Measurements from ENCODE around the gene CACNA1C. TPM values are rescaled to one million over a fixed set of nuclear protein-coding genes. Genes with fewer than 3 reads are reported as not detected.

The CACNA1C gene
- total RNA-seq, 1 donor from 2014 or later = 1.6 TPM

DNA sequence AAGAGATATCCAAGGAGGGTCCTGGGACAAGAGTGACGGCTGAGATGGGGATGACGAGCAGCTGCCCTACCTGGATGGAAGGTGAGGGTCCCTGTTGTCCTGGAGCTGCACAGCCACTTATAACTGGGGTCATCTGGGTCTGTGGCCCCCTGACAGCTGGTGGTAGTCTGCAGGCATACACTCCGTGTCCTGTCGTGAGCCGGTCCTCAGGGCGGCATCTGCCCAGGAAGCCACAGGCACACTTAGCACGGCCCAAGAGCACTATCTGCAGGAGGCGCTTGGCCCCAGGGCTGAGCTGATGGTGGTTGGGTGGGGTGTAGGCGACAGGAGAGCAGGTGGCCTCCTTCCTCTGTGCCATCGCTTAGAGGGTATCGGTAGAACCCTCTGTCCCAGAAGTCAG, 248.1 kb downstream of the CACNA1C start:
- Mint-ChIP-seq H3K4me3 (no peak overlapping the region), H3K27me3 (ENCODE audit: low read depth) (no peaks in the 10 kb centered on the region), H3K9me3 (no peaks in the 10 kb centered on the region), H3K36me3 (ENCODE audit: low read depth) (no peaks in the 10 kb centered on the region), H3K4me1 (peaks cover 19% of the 10 kb centered on the region), H3K27ac (ENCODE audit: unreplicated experiment) (no peak overlapping the region)
- no peak for DNase-seq (ENCODE audit: low read depth, low spot score)
- TF ChIP-seq, protein P1, sequence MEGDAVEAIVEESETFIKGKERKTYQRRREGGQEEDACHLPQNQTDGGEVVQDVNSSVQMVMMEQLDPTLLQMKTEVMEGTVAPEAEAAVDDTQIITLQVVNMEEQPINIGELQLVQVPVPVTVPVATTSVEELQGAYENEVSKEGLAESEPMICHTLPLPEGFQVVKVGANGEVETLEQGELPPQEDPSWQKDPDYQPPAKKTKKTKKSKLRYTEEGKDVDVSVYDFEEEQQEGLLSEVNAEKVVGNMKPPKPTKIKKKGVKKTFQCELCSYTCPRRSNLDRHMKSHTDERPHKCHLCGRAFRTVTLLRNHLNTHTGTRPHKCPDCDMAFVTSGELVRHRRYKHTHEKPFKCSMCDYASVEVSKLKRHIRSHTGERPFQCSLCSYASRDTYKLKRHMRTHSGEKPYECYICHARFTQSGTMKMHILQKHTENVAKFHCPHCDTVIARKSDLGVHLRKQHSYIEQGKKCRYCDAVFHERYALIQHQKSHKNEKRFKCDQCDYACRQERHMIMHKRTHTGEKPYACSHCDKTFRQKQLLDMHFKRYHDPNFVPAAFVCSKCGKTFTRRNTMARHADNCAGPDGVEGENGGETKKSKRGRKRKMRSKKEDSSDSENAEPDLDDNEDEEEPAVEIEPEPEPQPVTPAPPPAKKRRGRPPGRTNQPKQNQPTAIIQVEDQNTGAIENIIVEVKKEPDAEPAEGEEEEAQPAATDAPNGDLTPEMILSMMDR (conservative IDR thresholded peaks at IDR 0.05) = no peak

DNA sequence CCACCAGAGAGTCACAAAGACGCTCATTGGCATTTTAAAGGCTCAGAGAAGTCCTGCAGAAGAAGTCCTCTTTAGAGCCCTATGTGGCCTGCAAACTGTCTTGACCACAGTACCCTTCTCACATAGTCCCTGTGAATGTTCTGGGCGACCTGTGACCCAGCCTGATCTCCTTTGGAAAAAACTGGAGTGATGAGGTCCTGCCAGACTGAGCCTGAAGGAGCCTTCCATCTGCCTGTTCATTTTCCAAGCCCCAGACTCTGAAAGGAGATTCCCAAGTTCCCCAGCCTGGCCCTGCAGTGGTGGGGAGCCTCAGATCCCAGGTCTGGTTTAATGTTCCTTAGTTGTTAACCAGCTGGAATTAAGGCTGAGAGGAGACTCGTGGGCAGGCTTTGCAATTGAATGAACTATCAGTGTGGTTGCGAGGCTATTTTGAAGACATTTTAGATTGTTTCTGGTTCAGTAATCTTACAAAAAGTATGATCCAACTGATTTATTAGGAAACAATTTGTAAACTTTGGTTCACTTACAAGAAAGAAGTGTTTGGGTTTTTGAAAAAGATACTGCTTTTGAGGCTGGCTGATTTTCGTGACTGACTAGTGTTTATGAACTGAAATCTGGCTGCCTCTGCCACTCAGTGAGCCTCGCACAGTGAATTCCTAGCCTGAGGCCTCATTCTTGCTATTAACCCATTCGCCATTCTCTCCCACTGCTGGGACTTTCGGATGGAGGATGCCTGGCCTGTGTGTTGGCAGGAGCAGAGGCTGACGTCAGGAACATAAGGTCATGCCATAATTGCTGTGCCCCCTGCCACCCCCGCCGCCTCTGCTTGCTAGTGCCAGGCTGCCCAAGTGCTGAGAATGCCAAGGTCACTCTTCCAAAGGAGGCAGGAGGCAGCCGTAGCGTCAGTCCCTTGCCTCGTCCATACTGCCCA, 249.0 kb downstream of the CACNA1C start:
- Mint-ChIP-seq H3K4me1 (peaks cover 23% of the 10 kb centered on the region), H3K27ac (ENCODE audit: unreplicated experiment) (no peak overlapping the region), H3K4me3 (no peak overlapping the region), H3K36me3 (ENCODE audit: low read depth) (no peaks in the 10 kb centered on the region), H3K9me3 (no peaks in the 10 kb centered on the region), H3K27me3 (ENCODE audit: low read depth) (no peaks in the 10 kb centered on the region)
- TF ChIP-seq, protein P1 (conservative IDR thresholded peaks at IDR 0.05) = no peak
- DNase-seq (ENCODE audit: low read depth, low spot score) = no peak

DNA sequence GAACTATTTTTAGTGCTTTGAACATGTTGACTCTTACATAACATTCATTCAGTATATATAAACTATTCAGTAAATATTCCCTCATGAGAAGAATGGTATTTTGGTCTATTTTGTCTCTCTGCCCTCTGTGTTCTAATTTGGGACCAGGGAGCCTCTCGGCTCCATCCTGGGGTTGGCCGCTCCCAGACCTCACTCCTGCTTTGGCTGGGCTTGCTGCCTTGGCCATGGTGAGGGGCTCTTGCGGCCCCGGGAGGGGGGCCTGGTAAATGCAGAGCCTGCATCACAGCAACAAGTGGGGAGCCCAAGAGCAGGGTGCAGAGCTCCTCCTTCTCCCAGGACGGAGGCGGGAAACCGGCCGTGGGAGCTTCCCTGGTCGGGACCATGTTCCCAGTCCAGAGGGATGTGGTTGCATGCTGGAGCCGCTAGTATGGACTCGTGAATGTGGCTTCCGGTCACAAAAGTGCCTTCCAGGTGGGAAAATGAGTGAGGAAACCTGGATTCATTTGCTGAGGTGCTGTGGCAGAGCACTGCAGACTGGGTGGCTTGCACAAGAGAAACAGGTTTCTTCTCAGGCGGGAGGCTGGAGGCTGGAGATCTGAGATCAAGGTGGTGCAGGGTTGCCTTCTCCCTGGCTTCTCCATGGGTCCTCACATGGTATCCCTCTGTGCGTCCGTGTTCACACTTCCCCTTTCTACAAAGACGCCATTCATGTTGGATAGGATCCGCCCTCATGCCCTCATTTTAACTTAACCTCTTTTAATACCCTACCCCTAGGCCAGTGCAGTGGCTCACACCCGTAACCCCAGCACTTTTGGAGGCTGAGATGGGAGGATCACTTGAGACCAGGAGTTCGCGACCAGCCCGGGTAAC, 250.2 kb downstream of the CACNA1C start:
- Mint-ChIP-seq H3K27ac (ENCODE audit: unreplicated experiment) (no peak overlapping the region), H3K27me3 (ENCODE audit: low read depth) (no peaks in the 10 kb centered on the region), H3K4me1 (peaks cover 18% of the 10 kb centered on the region), H3K4me3 (no peak overlapping the region), H3K9me3 (no peaks in the 10 kb centered on the region), H3K36me3 (ENCODE audit: low read depth) (no peaks in the 10 kb centered on the region)
- DNase-seq (ENCODE audit: low read depth, low spot score) = no peak
- TF ChIP-seq, protein P1 (conservative IDR thresholded peaks at IDR 0.05) = no peak

DNA sequence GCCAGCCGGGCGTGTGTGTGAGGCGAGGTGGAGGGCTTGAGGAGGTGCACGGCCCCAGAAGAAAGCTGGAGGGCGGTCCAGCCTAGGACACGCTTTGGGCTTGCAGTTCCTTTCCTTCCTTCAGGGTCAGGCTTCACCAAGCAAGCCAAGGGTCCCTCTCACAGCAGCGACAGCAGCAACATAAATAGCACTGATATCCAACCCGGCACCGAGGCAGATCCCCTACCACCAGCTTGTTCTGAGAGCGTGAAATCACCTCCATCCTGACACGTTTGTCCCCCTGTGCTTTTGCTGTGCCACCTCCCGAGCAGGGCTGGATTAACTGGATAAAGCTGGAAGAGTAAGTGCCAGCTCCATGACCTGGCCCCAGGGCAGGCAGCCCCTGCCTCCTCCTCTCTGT, 251.4 kb downstream of the CACNA1C start:
- Mint-ChIP-seq H3K4me3 (no peak overlapping the region), H3K4me1 (peaks cover 18% of the 10 kb centered on the region), H3K27me3 (ENCODE audit: low read depth) (no peaks in the 10 kb centered on the region), H3K27ac (ENCODE audit: unreplicated experiment) (no peak overlapping the region), H3K36me3 (ENCODE audit: low read depth) (no peaks in the 10 kb centered on the region), H3K9me3 (peaks cover 3% of the 10 kb centered on the region)
- TF ChIP-seq, protein P1 (conservative IDR thresholded peaks at IDR 0.05) = no peak
- no peak for DNase-seq (ENCODE audit: low read depth, low spot score)

DNA sequence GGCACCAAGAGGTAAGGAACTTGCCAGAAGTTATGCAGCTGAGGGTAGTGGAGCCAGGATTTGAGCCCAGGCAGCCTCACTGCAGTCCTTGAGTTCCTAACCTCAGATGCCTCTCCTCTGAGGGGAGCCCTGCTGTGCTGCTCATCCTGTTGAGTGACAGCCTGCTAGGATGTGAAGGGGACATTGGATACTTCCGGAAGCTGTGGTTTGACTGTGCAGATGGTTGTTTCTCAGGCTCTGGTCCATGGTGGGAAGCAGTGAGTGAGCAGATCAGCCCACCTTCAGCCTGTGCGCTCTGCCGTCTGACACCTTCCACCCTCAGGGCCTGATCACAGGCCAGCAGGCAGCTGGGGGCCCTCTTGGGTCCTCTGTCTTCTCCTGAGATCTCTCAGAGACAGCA, 253.2 kb downstream of the CACNA1C start:
- TF ChIP-seq, protein P1 (conservative IDR thresholded peaks at IDR 0.05) = no peak
- Mint-ChIP-seq H3K36me3 (ENCODE audit: low read depth) (no peaks in the 10 kb centered on the region), H3K4me3 (no peak overlapping the region), H3K27ac (ENCODE audit: unreplicated experiment) (no peak overlapping the region), H3K9me3 (peaks cover 3% of the 10 kb centered on the region), H3K27me3 (ENCODE audit: low read depth) (no peaks in the 10 kb centered on the region), H3K4me1 (peaks cover 18% of the 10 kb centered on the region)
- no peak for DNase-seq (ENCODE audit: low read depth, low spot score)
